AG10803 (cell line): Measurements from ENCODE around the gene SEMA6D.
A peak's percentile ranks its signal among the peaks of the same experiment; 100 is the strongest.
"Not testable (repeated sequence)": the region's sequence is repeated elsewhere in the genome, so short reads cannot be mapped to it uniquely, and the experiment has no call there.

Source experiments
- DNase-seq: peaks from one replicate; pipeline ENCODE4 v3.0.0; 2010; ENCODE audit warnings: low read depth
- H3K4me3 ChIP-seq: 2 replicates; pipeline ENCODE4 v1.5.1; 2011; ENCODE audit warnings: mild to moderate bottlenecking, low read length, control low read depth
- CTCF ChIP-seq: conservative IDR thresholded peaks from 2 replicates; pipeline ENCODE4 v1.5.1; 2011; ENCODE audit warnings: mild to moderate bottlenecking, low read length, control low read depth, inconsistent platforms

The SEMA6D gene

GRCh38 chr15:47732248-47732647, 14.9 kb downstream of the SEMA6D start:
- no peak for TF ChIP-seq CTCF
- no peak for DNase-seq
- H3K4me3 ChIP-seq: no peak overlapping the region

- DNase-seq: no peak
- H3K4me3 ChIP-seq: no peak overlapping the region
- no peak for TF ChIP-seq CTCF
Observed at GRCh38 chr15:47733085-47733484, 15.8 kb downstream of the SEMA6D start.

- TF ChIP-seq CTCF: no peak
- H3K4me3 ChIP-seq: no peak overlapping the region
- no peak for DNase-seq
Observed at GRCh38 chr15:47736143-47736786, 19.0 kb downstream of the SEMA6D start.

- DNase-seq: peak; percentile 30
- no peak for TF ChIP-seq CTCF
- no peak overlapping the region for H3K4me3 ChIP-seq
Observed at GRCh38 chr15:47737477-47737876, 20.2 kb downstream of the SEMA6D start.

- DNase-seq, H3K4me3 ChIP-seq: not testable (repeated sequence)
Observed at GRCh38 chr15:47738144-47738825, 21.0 kb downstream of the SEMA6D start.

- DNase-seq: no peak
- no peak overlapping the region for H3K4me3 ChIP-seq
- no peak for TF ChIP-seq CTCF
Observed at GRCh38 chr15:47741082-47741481, 23.8 kb downstream of the SEMA6D start.

GRCh38 chr15:47741907-47742306, 24.6 kb downstream of the SEMA6D start:
- no peak for TF ChIP-seq CTCF
- H3K4me3 ChIP-seq: no peak overlapping the region
- DNase-seq: no peak
